Endothelial cell of umbilical vein (primary cell): Measurements from ENCODE around the gene RAB40B. TPM values are rescaled to one million over a fixed set of nuclear protein-coding genes. Genes with fewer than 3 reads are reported as not detected.

ENCODE experiments used
- BruUV-seq: library from RNA; stranded (reverse); fragments of 400-500 nt; replicated peaks from 2 replicates; lab custom pipeline; 2021; lab: Mats Ljungman, UMichigan
- CTCF ChIA-PET: fragments of 300-600, 350-600 bp; sonication (Branson Sonifier 250); formaldehyde crosslinking; loops from one replicate; lab custom pipeline; 2021; ENCODE audit warnings: antibody characterized with exemption, inconsistent platforms; lab: Charles Lee
- POLR2A ChIA-PET: fragments of 300-600, 350-600 bp; sonication (Branson Sonifier 250); formaldehyde crosslinking; loops from one replicate; lab custom pipeline; 2021; ENCODE audit warnings: antibody characterized with exemption, inconsistent platforms; lab: Charles Lee
- DNase-seq: peaks from one replicate; pipeline ENCODE4 v3.0.0-alpha.2; 2011; ENCODE audit warnings: low read depth, low spot score
- FAIRE-seq: peaks from 2 replicates; lab custom pipeline; 2011; peaks lifted over from hg19 to GRCh38; lab: Jason Lieb, UNC
- H2AFZ ChIP-seq: 2 replicates; pipeline ENCODE4 v1.6.0; 2012; ENCODE audit warnings: low read depth, low read length, control low read depth, inconsistent platforms
- H3K27ac ChIP-seq: 2 replicates; pipeline ENCODE4 v1.5.1; 2011; ENCODE audit warnings: low read depth, mild to moderate bottlenecking, control low read depth, low read length, moderate library complexity; ENCODE audit not compliant: insufficient read depth
- H3K27me3 ChIP-seq, 2 experiments: 2 replicates each; pipeline versions ENCODE4 v1.6.0 to v1.6.1; 2011; ENCODE audit warnings: low read length in 2 of 2, mixed read lengths in 1 of 2; ENCODE audit not compliant: control insufficient read depth in 2 of 2, insufficient read depth in 2 of 2
- H3K36me3 ChIP-seq, 2 experiments: 2 replicates in 1 of 2; 3 replicates in 1 of 2; pipeline ENCODE4 v1.5.1; 2011; ENCODE audit warnings: low read length in 2 of 2, mild to moderate bottlenecking in 1 of 2, moderate library complexity in 1 of 2; ENCODE audit not compliant: control insufficient read depth in 2 of 2, insufficient read depth in 2 of 2; ENCODE audit errors: extremely low read depth in 1 of 2
- H3K4me1 ChIP-seq: 3 replicates; pipeline ENCODE4 v1.5.1; 2011; ENCODE audit warnings: mild to moderate bottlenecking, low read length; ENCODE audit not compliant: control insufficient read depth, insufficient read depth; ENCODE audit errors: extremely low read depth
- H3K4me2 ChIP-seq: 2 replicates; pipeline ENCODE4 v1.6.1; 2011; ENCODE audit warnings: low read length, control low read depth, mixed read lengths; ENCODE audit not compliant: insufficient read depth
- H3K4me3 ChIP-seq, 3 experiments: fragments of 200-600 bp in 1 of 3; sonication (generic), shearing (Covaris generic) in 1 of 3; replicated peaks in 1 of 3; 2 replicates each; pipeline ENCODE4 v1.5.1; 2011 to 2016; ENCODE audit warnings: control low read depth in 3 of 3, low read length in 3 of 3, mild to moderate bottlenecking in 2 of 3, inconsistent platforms in 1 of 3, low read depth in 1 of 3, moderate library complexity in 1 of 3; ENCODE audit not compliant: insufficient read depth in 1 of 3
- H3K79me2 ChIP-seq: 2 replicates; pipeline ENCODE4 v1.6.0; 2012; ENCODE audit warnings: low read length, inconsistent platforms; ENCODE audit not compliant: control insufficient read depth, insufficient read depth
- H3K9ac ChIP-seq: replicated peaks from 2 replicates; pipeline ENCODE3; 2011; ENCODE audit warnings: low read length, control low read depth; ENCODE audit not compliant: insufficient read depth; ENCODE audit errors: extremely low read depth
- H3K9me1 ChIP-seq: replicated peaks from 3 replicates; pipeline ENCODE4 v1.6.0; 2011; ENCODE audit warnings: mild to moderate bottlenecking, low read length; ENCODE audit not compliant: control insufficient read depth, insufficient read depth; ENCODE audit errors: extremely low read depth
- H3K9me3 ChIP-seq: replicated peaks from 2 replicates; pipeline ENCODE4 v1.5.1; 2012; ENCODE audit warnings: low read length, inconsistent platforms; ENCODE audit not compliant: control insufficient read depth, insufficient read depth
- H4K20me1 ChIP-seq: replicated peaks from 2 replicates; pipeline ENCODE3; 2011; ENCODE audit warnings: mild to moderate bottlenecking, low read length; ENCODE audit not compliant: control insufficient read depth, insufficient read depth; ENCODE audit errors: extremely low read depth
- EZH2 ChIP-seq: IDR thresholded peaks from 2 replicates; pipeline ENCODE4 v1.6.1; 2012; ENCODE audit warnings: borderline replicate concordance, low read depth, mild to moderate bottlenecking, moderate library complexity, low read length, inconsistent platforms; ENCODE audit not compliant: severe bottlenecking
- FOS ChIP-seq: IDR thresholded peaks from 2 replicates; pipeline ENCODE4 v1.6.1; 2011; ENCODE audit warnings: mild to moderate bottlenecking, low read length, moderate library complexity, borderline replicate concordance; ENCODE audit not compliant: insufficient read depth
- GATA2 ChIP-seq: IDR thresholded peaks from 2 replicates; pipeline ENCODE4 v1.7.0; 2011; ENCODE audit warnings: low read depth, mild to moderate bottlenecking, moderate library complexity, mixed read lengths, low read length; ENCODE audit not compliant: insufficient read length, insufficient read depth
- JUN ChIP-seq: IDR thresholded peaks from 2 replicates; pipeline ENCODE4 v1.6.1; 2011; ENCODE audit warnings: borderline replicate concordance, low read depth; ENCODE audit not compliant: insufficient read length, insufficient read depth
- MYC ChIP-seq: IDR thresholded peaks from one replicate; pipeline ENCODE4 v1.6.1; 2011; ENCODE audit warnings: mild to moderate bottlenecking, low read depth, low read length
- POLR2A ChIP-seq: IDR thresholded peaks from 2 replicates; pipeline ENCODE4 v1.6.1; 2012; ENCODE audit warnings: low read depth, mild to moderate bottlenecking, control low read depth, low read length
- POLR2AphosphoS5 ChIP-seq: IDR thresholded peaks from 2 replicates; pipeline ENCODE4 v1.6.1; 2012; ENCODE audit warnings: low read depth, mild to moderate bottlenecking, control low read depth, low read length, moderate library complexity; ENCODE audit not compliant: insufficient read depth
- dilution Hi-C: fragments of 300-500 bp; cut with MboI; formaldehyde crosslinking; loops from one replicate; pipeline ENCODE4 v1.15.0; 2019; ENCODE audit warnings: low sequenced_read_pairs; ENCODE audit not compliant: extremely low pct_ligation_motif_present
- intact Hi-C: fragments of 100-400 bp; cut with micrococcal nuclease; formaldehyde crosslinking; loops from one replicate; pipeline ENCODE4 v1.10.0; 2022
- polyA plus RNA-seq, 4 experiments: library from polyadenylated mRNA; depleted of rRNA in 3 of 4; stranded (reverse) in 3 of 4; unstranded in 1 of 4; fragments of >200 nt; gene quantifications; 2 replicates each; pipeline versions ENCODE4 v1.2.1 to v1.2.3, GENCODE V29; 2011 to 2012; ENCODE audit warnings: missing spikeins in 1 of 4
- total RNA-seq: library from RNA; stranded (reverse); gene quantifications from 2 replicates; pipeline ENCODE4 v1.2.3, GENCODE V29; 2021
- TF ChIP-seq, protein P1 (sequence below): IDR thresholded peaks from 2 replicates; pipeline ENCODE4 v1.6.1; 2011; ENCODE audit not compliant: insufficient read depth, insufficient read length
- TF ChIP-seq, protein P2 (sequence below), 2 donors: IDR thresholded peaks; 1 replicate in 1 of 2; 2 replicates in 1 of 2; pipeline ENCODE4 v1.5.1; 2011; ENCODE audit warnings: low read length in 2 of 2, mild to moderate bottlenecking in 2 of 2, moderate library complexity in 2 of 2, control low read depth in 1 of 2, inconsistent platforms in 1 of 2, low read depth in 1 of 2; ENCODE audit not compliant: insufficient read depth in 1 of 2; ENCODE audit errors: extremely low read depth in 1 of 2

Gene RAB40B
- total and polyA plus RNA-seq, 2 donors (not counting 3 experiments of a cell fraction or from before 2014, with no cell fraction given): 5.5 to 9.3 TPM

DNA sequence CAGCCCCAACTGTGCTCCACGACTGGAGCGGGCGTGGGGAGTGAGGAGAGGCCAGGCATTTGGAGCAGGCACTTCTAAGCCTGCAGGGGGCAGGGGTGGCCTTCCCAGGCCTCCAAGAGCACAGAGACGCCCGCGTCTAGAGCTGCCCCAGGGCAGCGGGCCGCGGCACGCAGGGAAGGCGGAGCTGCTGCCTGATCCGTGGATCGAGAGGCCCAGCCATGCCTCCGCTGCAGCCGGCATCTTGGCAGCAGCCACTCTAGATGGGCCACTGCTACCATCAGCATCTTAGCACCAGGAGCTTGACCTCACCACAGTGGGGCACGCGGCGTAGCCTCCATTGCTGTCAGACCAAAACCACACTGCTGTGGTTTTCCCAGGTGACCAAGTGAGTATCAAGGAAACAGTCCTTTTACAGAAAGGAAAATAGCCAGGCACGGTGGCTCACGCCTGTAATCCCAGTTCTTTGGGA, 29.8 kb downstream of the RAB40B start:
- TF ChIP-seq EZH2: no peak
- TF ChIP-seq, protein P1, sequence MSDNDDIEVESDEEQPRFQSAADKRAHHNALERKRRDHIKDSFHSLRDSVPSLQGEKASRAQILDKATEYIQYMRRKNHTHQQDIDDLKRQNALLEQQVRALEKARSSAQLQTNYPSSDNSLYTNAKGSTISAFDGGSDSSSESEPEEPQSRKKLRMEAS: no peak
- TF ChIP-seq, protein P2, sequence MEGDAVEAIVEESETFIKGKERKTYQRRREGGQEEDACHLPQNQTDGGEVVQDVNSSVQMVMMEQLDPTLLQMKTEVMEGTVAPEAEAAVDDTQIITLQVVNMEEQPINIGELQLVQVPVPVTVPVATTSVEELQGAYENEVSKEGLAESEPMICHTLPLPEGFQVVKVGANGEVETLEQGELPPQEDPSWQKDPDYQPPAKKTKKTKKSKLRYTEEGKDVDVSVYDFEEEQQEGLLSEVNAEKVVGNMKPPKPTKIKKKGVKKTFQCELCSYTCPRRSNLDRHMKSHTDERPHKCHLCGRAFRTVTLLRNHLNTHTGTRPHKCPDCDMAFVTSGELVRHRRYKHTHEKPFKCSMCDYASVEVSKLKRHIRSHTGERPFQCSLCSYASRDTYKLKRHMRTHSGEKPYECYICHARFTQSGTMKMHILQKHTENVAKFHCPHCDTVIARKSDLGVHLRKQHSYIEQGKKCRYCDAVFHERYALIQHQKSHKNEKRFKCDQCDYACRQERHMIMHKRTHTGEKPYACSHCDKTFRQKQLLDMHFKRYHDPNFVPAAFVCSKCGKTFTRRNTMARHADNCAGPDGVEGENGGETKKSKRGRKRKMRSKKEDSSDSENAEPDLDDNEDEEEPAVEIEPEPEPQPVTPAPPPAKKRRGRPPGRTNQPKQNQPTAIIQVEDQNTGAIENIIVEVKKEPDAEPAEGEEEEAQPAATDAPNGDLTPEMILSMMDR (IDR thresholded peaks at IDR 0.05; ENCODE audit: extremely low read depth in 1 of 2, insufficient read depth in 1 of 2, low read depth in 1 of 2, low read length in 2 of 2): peak; percentile 32 to 58
- Histone ChIP-seq H3K9ac (no peak overlapping the region), H3K9me1 (no peaks in the 10 kb centered on the region), H3K27ac (no peak overlapping the region), H3K4me2 (no peak overlapping the region), H3K79me2 (no peaks in the 10 kb centered on the region), H3K27me3 (no peaks in the 10 kb centered on the region), H2AFZ (peak overlapping the region; percentile 60), H3K4me1 (no peaks in the 10 kb centered on the region), H3K36me3 (no peaks in the 10 kb centered on the region), H3K4me3 (no peak overlapping the region), H3K9me3 (no peaks in the 10 kb centered on the region), H4K20me1 (no peaks in the 10 kb centered on the region)
- ChIA-PET POLR2A (no interaction called here), CTCF (interaction anchor here (0.5 to 1.5 kb wide), 11 partner anchors 17 to 245 kb away, joined by 3 to 14 read pairs (median 3); no protein-coding TSS in a partner anchor)
- intact Hi-C loops (loop anchor here (1.0 kb wide), 1 partner anchor 99 kb away; no protein-coding TSS in a partner anchor), dilution Hi-C loops (no loop called here)
- no TSS peak for BruUV-seq
- FAIRE-seq (no peak), DNase-seq (no peak)

DNA sequence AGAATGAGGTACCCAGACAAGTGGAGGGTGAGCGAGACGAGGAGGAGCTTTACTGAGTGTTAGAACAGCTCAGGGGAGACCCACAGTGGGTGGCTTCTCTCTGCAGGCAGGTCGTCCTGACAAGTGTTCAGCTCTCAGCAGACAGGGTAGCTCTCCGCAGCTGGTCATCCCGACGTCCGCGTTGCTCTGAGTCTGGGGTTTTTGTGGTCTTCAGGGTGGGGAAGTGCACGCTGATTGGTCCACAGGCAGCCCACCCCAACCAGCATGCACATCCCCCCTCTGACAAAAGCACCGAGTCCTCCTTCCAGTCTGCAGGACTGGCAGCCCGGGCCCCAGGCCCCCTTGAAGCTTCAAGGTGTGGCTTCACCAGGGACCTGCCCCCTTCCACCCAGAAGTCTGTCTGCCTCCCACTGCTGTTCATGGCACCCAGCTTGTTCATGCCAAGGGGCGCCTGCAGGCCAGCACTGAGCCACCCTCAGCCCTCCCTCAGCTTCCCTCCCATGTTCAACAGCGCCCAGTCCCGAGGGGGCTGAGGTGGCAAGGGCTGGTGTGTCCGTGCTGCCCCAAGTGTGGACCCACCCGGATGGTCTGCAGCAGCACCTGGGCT, 30.4 kb downstream of the RAB40B start:
- Histone ChIP-seq H3K4me1 (no peaks in the 10 kb centered on the region), H3K27me3 (no peaks in the 10 kb centered on the region), H4K20me1 (no peaks in the 10 kb centered on the region), H3K9me1 (no peaks in the 10 kb centered on the region), H3K9me3 (no peaks in the 10 kb centered on the region), H3K9ac (no peak overlapping the region), H3K27ac (no peak overlapping the region), H2AFZ (no peak overlapping the region), H3K79me2 (no peaks in the 10 kb centered on the region), H3K4me3 (no peak overlapping the region), H3K36me3 (no peaks in the 10 kb centered on the region), H3K4me2 (no peak overlapping the region)
- ChIA-PET CTCF (interaction anchor here (0.7 to 1.5 kb wide), 7 partner anchors 40 to 246 kb away, joined by 3 to 14 read pairs (median 4); no protein-coding TSS in a partner anchor), POLR2A (no interaction called here)
- dilution Hi-C loops: no loop called here
- TF ChIP-seq POLR2AphosphoS5 (no peak), EZH2 (no peak), FOS (no peak), GATA2 (no peak), POLR2A (no peak), MYC (no peak), JUN (no peak)
- TF ChIP-seq, protein P2 (IDR thresholded peaks at IDR 0.05; ENCODE audit: extremely low read depth in 1 of 2, insufficient read depth in 1 of 2, low read depth in 1 of 2, low read length in 2 of 2): no peak
- TF ChIP-seq, protein P1: no peak
- intact Hi-C loops: loop anchor here (1.0 kb wide), 1 partner anchor 99 kb away; no protein-coding TSS in a partner anchor
- no peak for FAIRE-seq
- BruUV-seq: no TSS peak
- DNase-seq: no peak
